GM15510 (cell line): ENCODE measurements around the gene CEP89.

Experiments used
- POLR2A ChIP-seq: IDR thresholded peaks from 3 replicates; pipeline ENCODE4 v1.6.1; 2011; ENCODE audit warnings: borderline replicate concordance; ENCODE audit not compliant: insufficient read length; ENCODE audit errors: extremely low read depth

Gene CEP89

DNA sequence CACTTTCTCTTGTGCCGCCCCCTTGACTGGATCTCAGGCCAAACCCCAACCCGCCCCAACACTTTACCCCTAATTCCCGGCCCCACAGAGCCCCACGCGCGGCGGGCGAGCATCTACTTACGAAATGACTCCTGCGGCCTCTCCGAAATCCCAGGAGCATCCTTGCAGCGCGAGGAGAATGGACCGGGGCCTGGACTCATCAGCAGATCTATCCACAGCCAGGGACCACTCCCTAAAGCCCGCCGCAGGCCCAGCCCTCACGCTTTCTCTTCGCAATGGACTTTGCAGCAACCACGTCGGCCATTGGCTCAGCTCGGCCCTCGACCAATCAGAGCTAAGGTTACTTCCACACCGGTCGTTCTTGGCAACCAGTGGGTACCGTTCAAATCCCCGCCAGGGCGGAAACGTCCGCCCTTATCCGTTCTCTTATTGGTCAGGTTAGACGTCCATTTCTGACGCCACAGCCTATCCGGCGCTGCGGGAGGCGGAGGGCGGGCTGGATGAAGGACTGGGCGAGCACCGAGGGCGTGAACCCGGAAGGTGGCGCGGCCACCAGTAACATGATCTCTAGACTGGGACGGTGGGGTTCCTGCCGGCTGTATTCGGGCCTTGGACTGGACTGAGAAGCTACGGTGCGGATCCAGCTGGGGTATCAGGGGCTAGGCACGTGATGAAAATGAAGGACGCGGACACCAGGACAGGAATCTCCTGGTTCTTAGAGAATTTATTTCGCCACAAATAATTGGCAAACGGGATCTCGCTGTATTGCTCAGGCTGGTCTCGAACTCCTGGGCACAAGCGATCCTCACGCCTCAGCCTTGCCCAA, at the start of gene CEP89, which contains the start of gene FAAP24:
Gene CEP89, minus strand, starts transcription at position 244 of the 826 bp plus-strand sequence. Its CDS starts 84 bp downstream, at position 160.
Gene FAAP24, plus strand, starts transcription at position 528 of the 826 bp plus-strand sequence. CDS start 955 bp downstream, outside the sequence.
- peak; percentile 87 for TF ChIP-seq POLR2A

DNA sequence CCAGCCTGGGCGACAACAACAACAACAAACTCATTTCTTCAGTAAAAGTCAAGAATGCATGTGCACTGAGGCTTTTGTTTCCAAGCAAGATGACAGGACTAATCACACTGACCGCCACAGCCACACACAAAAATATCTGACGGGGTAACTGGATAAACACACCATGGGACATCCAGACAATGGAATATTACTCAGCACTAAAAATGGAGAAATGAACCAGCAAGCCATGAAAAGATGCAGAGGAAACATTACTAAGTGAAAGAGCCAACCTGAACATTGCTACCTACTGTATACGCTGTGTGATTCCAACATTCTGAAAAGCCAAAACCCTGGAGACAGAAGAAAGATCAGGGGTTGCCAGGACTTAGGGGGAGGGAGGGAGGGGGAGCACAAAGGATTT, 37.0 kb upstream of the CEP89 start:
- TF ChIP-seq POLR2A = no peak

DNA sequence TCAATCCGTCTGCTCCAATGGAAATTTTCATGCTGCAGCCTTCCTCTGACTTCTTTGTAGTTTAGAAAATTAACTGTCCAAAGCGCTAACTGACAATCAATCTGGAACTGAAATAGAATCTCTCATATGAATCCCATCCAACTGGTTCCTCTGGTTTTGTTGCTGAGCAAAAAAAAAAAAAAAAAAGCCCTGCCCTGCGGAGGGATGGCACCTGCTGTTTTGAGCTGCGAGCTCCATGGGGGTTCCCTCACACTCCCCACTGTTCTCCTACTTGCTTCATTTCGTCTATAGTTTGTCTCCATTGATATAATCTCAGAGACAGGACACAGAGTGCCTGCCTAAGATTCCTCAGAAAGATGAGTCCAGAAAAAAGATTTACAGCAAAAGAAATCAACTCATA, 33.7 kb upstream of the CEP89 start:
- TF ChIP-seq POLR2A = no peak

DNA sequence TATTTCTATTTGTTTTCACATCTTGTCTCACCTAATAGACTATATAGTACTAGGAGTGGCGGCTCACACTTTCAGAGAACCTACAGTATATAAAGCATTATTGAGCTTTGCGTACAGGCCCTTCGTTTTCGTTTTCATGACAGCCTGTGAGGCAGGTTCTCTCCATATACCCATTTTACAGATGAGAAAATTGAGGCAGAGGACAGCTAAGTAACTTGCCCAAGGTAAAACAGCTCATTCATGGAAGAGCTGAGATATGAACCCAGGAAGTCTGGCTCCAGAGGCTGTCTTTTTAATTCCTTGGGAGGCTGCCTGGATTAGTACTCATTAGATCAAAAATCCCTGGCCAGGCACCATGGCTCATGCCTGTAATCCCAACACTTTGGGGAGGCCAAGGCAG, 29.2 kb upstream of the CEP89 start:
- no peak for TF ChIP-seq POLR2A

DNA sequence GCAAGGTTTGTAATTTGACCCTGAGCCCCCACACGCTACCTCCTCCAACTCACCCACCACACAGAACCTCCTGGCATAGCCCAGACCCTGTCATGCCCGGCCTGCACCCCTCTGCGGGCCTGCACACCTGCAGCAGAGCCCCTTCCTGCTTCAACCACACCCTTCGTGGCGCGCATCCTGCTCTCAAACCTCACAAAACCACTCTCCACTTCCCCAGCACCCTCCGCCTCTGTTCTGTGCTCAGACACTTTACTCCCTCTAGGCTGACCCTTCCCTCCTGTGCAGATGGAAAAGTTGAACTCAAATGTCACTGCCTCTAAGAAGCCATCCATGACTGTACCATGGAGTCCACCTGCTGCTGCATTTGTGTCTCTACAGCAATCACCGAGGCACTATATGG, 28.8 kb upstream of the CEP89 start:
- no peak for TF ChIP-seq POLR2A

DNA sequence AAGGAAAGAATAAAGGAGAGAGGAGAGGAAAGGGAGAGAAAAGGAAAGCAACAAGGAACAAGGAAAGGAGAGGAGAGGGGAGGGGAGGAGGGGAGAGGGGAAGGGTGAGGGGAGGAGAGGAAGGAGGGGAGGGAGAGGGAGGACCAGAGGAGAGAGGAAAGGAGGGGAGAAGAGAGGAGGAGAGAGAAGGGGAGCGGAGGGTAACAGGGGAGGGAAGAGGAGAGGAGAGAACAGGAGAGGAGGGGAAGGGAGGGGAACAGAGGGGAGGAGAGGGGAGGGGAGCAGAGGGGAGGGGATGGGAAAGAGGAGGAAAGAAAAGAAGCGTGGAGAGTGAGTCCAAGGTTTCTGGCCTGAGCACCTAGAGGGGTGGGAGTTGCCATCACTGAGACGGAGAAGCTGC, 27.0 kb upstream of the CEP89 start:
- no peak for TF ChIP-seq POLR2A

DNA sequence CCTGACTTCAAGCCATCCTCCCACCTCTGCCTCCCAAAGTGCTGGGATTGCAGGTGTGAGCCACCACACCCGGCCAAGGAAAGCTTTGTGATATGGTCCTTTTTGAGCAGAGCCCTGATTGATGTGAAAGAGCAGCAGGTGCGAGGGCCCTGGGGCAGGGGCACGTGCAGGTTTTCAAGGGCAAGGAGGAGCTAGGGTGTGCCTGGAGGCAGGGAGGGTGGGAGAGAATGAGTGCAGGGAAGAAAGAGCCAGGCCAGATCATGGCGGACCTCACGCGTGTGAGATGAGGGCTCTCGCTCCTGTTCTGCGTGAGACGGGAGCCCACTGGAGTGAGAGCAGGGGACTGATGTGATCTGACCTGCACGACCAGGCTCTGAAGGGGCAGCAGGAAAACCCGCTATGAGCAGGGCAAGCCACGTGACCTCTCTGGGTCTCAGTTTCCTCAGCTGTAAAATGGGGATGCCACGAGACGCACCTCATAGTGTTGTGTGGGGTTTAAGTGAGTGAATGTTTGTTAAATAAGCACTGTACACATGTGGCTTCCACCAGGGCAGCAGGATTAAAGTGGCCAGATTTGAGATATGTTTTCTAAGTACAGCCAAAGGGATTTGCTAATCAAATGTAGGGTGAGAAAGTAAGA, 26.1 kb upstream of the CEP89 start:
- TF ChIP-seq POLR2A = no peak

DNA sequence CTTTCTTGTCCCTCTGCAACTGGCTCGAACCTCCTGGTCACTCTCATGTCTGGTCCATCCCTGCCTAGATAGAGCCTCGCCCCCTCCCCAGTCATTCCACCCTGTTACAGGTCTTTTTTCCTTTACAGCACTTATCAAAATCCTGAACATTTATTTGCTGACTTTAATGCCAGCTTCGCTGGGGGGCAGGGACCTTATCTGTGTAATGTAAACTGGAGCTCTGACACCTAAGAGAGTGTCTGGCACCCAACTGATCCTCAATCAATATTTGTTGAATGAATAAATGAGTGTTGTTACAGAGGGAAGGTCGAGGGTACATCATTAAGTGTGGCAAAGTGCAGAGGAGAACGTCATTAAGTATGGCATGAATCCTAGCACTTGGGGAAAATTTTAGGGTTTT, 17.0 kb upstream of the CEP89 start:
- no peak for TF ChIP-seq POLR2A

DNA sequence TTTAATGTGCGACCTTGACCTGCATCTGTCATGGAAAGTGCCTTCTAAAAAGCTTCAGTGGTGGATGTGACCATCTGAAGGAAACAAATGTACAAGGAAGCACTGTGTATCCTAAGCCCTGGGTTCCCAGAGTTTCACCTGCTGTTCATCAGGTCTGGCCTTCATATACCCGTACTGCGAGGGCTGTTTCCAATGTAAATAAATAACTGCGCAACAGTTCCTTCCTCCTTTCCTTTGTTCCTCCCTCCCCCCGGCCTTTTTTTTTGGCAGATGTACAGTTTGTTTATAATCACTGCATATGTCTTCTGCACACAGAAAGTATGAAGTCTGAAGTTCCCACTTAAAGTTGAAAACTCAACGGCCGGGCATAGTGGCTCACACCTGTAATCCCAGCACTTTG, 5.5 kb upstream of the CEP89 start:
- TF ChIP-seq POLR2A = no peak

DNA sequence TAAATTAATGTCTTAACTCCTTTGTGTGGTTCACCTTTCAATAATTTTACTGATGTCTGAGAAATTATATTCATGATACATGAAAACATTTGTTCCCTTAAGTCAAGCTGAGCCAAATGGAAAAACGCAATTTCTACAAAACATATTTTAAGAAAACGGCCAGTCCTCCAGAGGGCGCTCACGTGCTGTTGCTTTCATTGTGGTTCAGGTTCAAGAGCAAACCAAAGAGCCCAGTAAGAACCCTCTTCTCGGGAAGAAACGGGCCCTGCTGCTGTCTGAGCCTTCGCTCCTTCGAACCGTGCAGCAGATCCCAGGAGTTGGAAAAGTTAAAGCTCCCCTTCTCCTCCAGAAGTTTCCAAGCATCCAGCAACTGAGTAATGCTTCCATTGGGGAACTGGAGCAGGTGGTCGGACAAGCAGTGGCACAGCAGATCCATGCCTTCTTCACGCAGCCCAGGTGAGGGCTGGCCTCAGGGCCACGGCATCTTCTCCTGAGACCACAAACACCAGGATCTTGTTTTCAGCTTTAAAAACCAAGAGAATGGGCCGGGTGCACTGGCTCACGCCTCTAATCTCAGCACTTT, 4.6 kb upstream of the CEP89 start:
- no peak for TF ChIP-seq POLR2A

DNA sequence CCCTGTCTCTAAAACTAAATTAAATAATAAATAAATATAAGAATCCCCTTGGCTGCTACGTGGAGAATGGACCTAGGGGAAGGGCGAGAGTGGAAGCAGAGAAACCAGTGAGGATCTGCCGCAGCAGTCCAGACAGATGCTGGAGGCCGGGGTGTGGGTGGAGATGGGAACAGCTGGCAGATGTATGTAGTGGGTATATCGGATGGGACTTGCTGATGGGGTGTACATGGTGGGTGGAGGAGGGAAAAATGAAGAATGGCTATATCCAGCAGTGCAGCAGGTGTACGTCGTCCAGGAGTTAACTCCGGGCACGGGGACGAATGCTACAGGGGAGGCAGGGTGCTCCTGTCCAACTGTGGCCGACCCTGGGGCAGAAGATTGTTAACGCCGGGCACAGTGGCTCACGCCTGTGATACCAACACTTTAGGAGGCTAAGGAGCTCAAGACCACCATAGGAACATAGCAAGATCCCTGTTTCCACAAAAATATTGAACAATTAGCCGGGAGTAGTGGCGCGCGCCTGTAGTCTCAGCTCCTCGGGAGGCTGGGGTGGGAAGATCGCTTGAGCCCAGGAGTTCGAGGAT, 654 bp downstream of the CEP89 start:
- TF ChIP-seq POLR2A = no peak

DNA sequence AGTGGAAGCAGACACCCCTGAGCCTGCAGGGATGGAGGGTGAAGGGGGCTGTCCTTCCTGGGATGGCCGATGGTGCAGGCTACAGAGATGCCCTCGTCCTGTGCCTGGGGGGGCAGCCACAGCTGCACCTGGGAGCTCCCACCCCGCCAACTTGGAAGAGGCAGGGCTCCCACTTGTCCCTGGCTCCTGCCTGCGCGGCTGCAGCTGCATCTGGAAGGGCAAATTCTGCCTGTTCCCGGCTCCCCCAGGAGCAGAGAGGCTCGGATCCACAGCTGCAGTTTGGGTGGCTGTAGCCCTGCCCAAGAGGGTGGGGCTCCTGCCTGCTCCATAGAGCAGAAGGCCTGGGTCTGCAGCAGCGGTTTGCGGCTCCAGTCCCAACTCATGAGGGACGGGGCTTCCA, 2.2 kb downstream of the CEP89 start:
- TF ChIP-seq POLR2A = no peak

DNA sequence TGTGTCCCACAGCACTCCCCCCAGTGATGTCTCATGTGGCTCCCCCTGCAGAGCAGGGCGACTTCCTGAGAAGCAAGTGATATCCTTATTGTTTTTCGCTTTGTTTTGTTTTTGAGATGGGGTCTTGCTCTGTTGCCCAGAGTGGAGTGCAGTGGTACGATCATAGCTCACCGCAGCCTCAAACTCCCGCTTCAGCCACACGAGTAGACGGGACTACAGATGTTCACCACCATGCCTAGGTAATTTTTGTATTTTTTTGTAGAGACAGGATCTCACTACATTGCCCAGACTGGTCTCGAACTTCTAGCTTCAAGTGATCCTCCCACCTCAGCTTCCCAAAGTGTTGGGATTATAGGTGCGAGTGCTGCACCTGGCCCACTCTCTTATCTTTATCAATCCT, 5.0 kb downstream of the CEP89 start:
- no peak for TF ChIP-seq POLR2A

DNA sequence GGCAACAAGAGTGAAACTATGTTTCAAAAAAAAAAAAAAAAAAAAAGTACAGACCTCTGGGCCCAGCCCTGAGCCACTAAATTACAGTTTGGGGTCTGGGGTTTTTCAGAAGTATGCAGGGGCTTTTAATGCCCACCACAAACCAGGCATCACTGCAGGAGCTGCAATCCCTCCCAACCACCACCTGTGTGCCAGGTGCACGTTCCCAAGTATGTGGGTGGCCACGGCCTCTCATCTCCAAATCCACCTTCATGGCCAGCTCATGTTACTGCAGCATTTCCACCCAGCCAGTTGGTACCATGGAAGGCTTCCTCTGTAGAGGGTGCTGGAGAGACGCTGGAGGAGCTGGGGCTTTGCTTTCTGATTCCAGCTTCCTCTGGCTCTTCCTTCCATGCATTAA, 26.5 kb downstream of the CEP89 start:
- no peak for TF ChIP-seq POLR2A

DNA sequence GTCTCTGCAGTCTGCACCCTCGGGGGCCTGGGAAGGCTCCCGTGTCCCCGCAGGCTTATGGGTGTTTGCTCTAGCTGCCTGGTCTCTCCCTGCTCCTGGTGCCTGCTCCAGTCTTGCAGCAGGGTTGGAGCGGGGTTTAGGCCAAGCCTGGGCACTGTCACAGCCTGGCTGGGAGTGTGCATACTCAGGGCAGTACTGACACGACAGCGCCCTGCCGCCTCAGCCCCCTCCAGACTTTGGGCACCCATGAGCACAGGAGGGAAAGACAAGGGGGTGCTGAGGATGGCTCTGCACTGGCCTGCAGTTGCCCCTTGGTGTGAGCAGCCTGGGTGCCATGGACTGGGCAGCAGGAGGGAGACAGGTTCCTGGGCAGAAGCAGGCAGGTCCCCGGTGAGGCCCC, 35.7 kb downstream of the CEP89 start:
- no peak for TF ChIP-seq POLR2A

DNA sequence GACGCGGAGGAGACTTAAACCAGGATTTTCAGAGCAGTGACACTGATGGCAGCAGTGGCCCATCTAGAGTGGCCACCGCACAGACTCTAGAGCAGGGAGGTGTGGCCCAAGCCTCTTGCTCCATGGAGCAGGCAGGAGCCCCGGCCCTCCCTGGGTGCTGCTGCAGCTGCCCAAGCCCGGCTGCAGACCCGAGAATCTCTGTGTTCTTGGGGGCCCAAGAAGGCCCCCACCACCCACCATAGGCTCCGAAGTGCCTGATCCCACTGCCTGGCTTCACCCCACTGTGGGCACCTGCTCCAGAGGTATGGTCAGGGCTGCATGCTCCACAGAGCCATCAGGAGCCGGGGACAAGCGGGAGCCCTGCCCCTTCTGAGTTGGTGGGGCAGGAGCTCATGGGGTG, 36.1 kb downstream of the CEP89 start:
- no peak for TF ChIP-seq POLR2A

DNA sequence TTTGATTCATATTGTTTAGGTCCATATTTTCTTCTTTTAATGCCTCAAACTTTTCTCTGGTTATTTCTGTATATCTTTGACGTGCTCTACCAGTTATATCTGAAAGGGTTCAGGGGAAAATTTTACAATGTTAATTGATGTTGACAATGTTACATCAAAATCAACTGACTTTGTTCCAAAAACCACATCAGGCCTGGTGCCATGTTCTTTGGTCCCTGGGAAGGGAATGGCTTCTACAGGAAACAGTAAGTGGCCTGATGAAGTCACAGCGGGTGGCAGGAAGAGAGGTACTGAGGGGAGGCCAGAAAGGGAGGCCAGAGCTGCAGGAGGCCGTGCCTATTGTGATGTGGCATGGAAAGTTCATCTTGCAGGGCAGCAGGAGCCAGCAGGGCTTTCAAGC, 38.2 kb downstream of the CEP89 start:
- TF ChIP-seq POLR2A = no peak

DNA sequence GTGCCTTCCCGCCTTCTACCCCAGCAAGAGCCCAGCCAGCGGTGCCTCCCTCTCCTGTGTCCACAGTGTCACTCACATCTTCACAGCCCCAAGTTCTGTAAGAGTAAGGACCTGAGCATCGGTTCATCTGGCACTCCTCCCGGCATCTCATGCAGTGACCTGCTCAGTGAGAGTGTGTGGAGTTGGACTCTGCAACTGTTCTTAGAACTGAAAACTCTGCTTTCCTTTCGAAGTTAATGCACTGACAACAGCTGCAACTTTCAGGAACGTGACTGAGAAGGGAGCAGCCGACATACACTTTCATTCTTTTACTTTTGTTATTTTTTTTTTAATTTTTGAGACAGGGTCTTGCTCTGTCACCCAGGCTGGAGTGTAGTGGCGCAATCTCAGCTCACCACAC, 41.2 kb downstream of the CEP89 start:
- TF ChIP-seq POLR2A = no peak
